Measurements from ENCODE around the gene OR2M5. TPM values are rescaled to one million over a fixed set of nuclear protein-coding genes. Genes with fewer than 3 reads are reported as not detected.

Gene OR2M5
- total and polyA plus RNA-seq, 9 of the 15 experiments (the other 6 are each of a cell fraction or from before 2014, with no cell fraction given), result not detected

- Histone ChIP-seq H3K4me2 (ENCODE audit: insufficient read depth, low read length) (no peak overlapping the region), H3K4me1 (replicated peaks in 1 of 2; ENCODE audit: control insufficient read depth in 2 of 2, insufficient read depth in 2 of 2, low read length in 2 of 2) (no peaks in the 10 kb centered on the region), H3K27ac (ENCODE audit: extremely low read depth, low read depth, low read length) (no peak overlapping the region), H4K20me1 (replicated peaks; ENCODE audit: control insufficient read depth, insufficient read depth, low read length) (no peaks in the 10 kb centered on the region), H3K36me3 (ENCODE audit: control insufficient read depth, insufficient read depth, low read length) (no peaks in the 10 kb centered on the region), H2AFZ (ENCODE audit: low read depth, low read length) (no peak overlapping the region), H3K9me3 (replicated peaks; ENCODE audit: control insufficient read depth, insufficient read depth, low read depth, low read length) (no peaks in the 10 kb centered on the region; the same call in 1 of the 2 replicates), H3K27me3 (ENCODE audit: control insufficient read depth in 2 of 2, insufficient read depth in 2 of 2, low read length in 2 of 2) (no peaks in the 10 kb centered on the region), H3K79me2 (ENCODE audit: control insufficient read depth, insufficient read depth, low read length) (no peaks in the 10 kb centered on the region), H3K4me3 (no peak overlapping the region), H3K9ac (ENCODE audit: insufficient read depth in 1 of 2, low read depth in 2 of 2, low read length in 2 of 2) (no peak overlapping the region), H3K9me1 (ENCODE audit: control insufficient read depth, insufficient read depth, low read length) (no peaks in the 10 kb centered on the region)
- WGBS (ENCODE audit: insufficient coverage, low coverage, missing lambda C conversion rate), result 7% methylated on average over 7 of the region's 7 CpGs
- ChIA-PET POLR2A (interaction anchor here (0.6 kb wide), 1 partner anchor 25 kb away, joined by 3 read pairs; no protein-coding TSS in a partner anchor), CTCF (ENCODE audit: low intra/inter-chr PET ratio) (no interaction called here)
- ATAC-seq (no peak), FAIRE-seq (no peak), DNase-seq (ENCODE audit: extremely low read depth in 1 of 4, low spot score in 3 of 4) (no peak)
- intact Hi-C loops (cut with micrococcal nuclease) (no loop called here), in situ Hi-C loops (cut with MboI) (no loop called here)
- TF ChIP-seq, protein P1, sequence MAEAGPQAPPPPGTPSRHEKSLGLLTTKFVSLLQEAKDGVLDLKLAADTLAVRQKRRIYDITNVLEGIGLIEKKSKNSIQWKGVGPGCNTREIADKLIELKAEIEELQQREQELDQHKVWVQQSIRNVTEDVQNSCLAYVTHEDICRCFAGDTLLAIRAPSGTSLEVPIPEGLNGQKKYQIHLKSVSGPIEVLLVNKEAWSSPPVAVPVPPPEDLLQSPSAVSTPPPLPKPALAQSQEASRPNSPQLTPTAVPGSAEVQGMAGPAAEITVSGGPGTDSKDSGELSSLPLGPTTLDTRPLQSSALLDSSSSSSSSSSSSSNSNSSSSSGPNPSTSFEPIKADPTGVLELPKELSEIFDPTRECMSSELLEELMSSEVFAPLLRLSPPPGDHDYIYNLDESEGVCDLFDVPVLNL (CRISPR knock-in tag; IDR thresholded peaks at IDR 0.05; ENCODE audit: low read depth), result no peak
- TF ChIP-seq NFATC3 (IDR thresholded peaks at IDR 0.05) (no peak), RFX1 (IDR thresholded peaks at IDR 0.05) (no peak), ZNF253 (CRISPR knock-in tag; conservative IDR thresholded peaks at IDR 0.05) (no peak), TAF15 (IDR thresholded peaks at IDR 0.05; ENCODE audit: low read depth, low read length) (no peak), UBTF (IDR thresholded peaks at IDR 0.05; ENCODE audit: borderline replicate concordance in 1 of 2, low read depth in 2 of 2, low read length in 2 of 2) (no peak), KDM4B (IDR thresholded peaks at IDR 0.05; ENCODE audit: borderline replicate concordance in 2 of 2, low read depth in 1 of 2) (no peak), SRSF1 (IDR thresholded peaks at IDR 0.05; ENCODE audit: low read depth, low read length) (no peak), ZNF586 (CRISPR knock-in tag; conservative IDR thresholded peaks at IDR 0.05) (no peak), SRSF3 (IDR thresholded peaks at IDR 0.05; ENCODE audit: insufficient read depth, low read length) (no peak), CHD2 (IDR thresholded peaks at IDR 0.05; ENCODE audit: low read depth, low read length) (no peak), KAT7 (CRISPR knock-in tag; IDR thresholded peaks at IDR 0.05; ENCODE audit: borderline replicate concordance) (no peak), HEY1 (CRISPR knock-in tag; IDR thresholded peaks at IDR 0.05; ENCODE audit: borderline replicate concordance) (no peak)
- TF ChIP-seq, protein P2, sequence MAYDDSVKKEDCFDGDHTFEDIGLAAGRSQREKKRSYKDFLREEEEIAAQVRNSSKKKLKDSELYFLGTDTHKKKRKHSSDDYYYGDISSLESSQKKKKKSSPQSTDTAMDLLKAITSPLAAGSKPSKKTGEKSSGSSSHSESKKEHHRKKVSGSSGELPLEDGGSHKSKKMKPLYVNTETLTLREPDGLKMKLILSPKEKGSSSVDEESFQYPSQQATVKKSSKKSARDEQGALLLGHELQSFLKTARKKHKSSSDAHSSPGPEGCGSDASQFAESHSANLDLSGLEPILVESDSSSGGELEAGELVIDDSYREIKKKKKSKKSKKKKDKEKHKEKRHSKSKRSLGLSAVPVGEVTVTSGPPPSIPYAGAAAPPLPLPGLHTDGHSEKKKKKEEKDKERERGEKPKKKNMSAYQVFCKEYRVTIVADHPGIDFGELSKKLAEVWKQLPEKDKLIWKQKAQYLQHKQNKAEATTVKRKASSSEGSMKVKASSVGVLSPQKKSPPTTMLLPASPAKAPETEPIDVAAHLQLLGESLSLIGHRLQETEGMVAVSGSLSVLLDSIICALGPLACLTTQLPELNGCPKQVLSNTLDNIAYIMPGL (CRISPR knock-in tag; IDR thresholded peaks at IDR 0.05), result no peak
- no TSS peak for BruUV-seq (replicated peaks)
Observed at GRCh38 chr1:248183996-248184395, 39.0 kb downstream of the OR2M5 start.

Data from K562 (cell line).